Neural crest cell (in vitro differentiated cells): ENCODE data around the gene GABPB1. TPM values are rescaled to one million over a fixed set of nuclear protein-coding genes. Genes with fewer than 3 reads are reported as not detected.
"Not testable (repeated sequence)": the region's sequence is repeated elsewhere in the genome, so short reads cannot be mapped to it uniquely, and the experiment has no call there.

ENCODE experiments used
- DNase-seq: peaks from one replicate; pipeline ENCODE4 v3.0.0; 2021; ENCODE audit warnings: low read depth, mixed read lengths, low spot score
- H3K27ac Mint-ChIP-seq: one replicate; pipeline ENCODE4 v1.8.0; 2021; ENCODE audit warnings: mild to moderate bottlenecking, mixed read lengths; ENCODE audit not compliant: unreplicated experiment
- H3K27me3 Mint-ChIP-seq: 2 replicates; pipeline ENCODE4 v1.8.0; 2021; ENCODE audit warnings: low read depth, mild to moderate bottlenecking, mixed read lengths
- H3K36me3 Mint-ChIP-seq: 2 replicates; pipeline ENCODE4 v1.8.0; 2021; ENCODE audit warnings: low read depth, mild to moderate bottlenecking, mixed read lengths
- H3K4me1 Mint-ChIP-seq: 2 replicates; pipeline ENCODE4 v1.8.0; 2021; ENCODE audit warnings: mixed read lengths
- H3K4me3 Mint-ChIP-seq: one replicate; pipeline ENCODE4 v1.8.0; 2021; ENCODE audit warnings: mild to moderate bottlenecking, mixed read lengths
- H3K9me3 Mint-ChIP-seq: 2 replicates; pipeline ENCODE4 v1.8.0; 2021; ENCODE audit warnings: mixed read lengths
- long read RNA-seq: library from polyadenylated mRNA; unstranded; transcript quantifications from one replicate; pipeline ENCODE4 v2.0.0, GENCODE V29; 2020
- total RNA-seq: library from RNA; stranded (reverse); gene quantifications from 2 replicates; pipeline ENCODE4 v1.2.1, GENCODE V29; 2021
- TF ChIP-seq, protein P1 (sequence below): fragments of 200-600 bp; sonication (generic); conservative IDR thresholded peaks from 2 replicates; pipeline ENCODE4 v1.5.0; 2021; ENCODE audit warnings: antibody characterized with exemption, mild to moderate bottlenecking

The GABPB1 gene
- 35.0 and 37.8 TPM in 2 replicates for total RNA-seq
- long read RNA-seq, full-length matches to known transcripts = 117 of 148 reads
- long read RNA-seq, partial matches to known transcripts = 6 of 148 reads
- long read RNA-seq, other reads (novel, unspliced or antisense) = 25 of 148 reads

- Mint-ChIP-seq H3K27me3 (peaks cover 2% of the 10 kb centered on the region), H3K27ac (peak within 1 kb of the TSS; percentile 100), H3K36me3 (peaks cover 27% of the 10 kb centered on the region), H3K4me3 (peak within 1 kb of the TSS; percentile 96), H3K4me1 (peaks cover 62% of the 10 kb centered on the region), H3K9me3 (no peaks in the 10 kb centered on the region)
- TF ChIP-seq, protein P1, sequence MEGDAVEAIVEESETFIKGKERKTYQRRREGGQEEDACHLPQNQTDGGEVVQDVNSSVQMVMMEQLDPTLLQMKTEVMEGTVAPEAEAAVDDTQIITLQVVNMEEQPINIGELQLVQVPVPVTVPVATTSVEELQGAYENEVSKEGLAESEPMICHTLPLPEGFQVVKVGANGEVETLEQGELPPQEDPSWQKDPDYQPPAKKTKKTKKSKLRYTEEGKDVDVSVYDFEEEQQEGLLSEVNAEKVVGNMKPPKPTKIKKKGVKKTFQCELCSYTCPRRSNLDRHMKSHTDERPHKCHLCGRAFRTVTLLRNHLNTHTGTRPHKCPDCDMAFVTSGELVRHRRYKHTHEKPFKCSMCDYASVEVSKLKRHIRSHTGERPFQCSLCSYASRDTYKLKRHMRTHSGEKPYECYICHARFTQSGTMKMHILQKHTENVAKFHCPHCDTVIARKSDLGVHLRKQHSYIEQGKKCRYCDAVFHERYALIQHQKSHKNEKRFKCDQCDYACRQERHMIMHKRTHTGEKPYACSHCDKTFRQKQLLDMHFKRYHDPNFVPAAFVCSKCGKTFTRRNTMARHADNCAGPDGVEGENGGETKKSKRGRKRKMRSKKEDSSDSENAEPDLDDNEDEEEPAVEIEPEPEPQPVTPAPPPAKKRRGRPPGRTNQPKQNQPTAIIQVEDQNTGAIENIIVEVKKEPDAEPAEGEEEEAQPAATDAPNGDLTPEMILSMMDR = no peak
- DNase-seq = peak; percentile 77
These were observed at the start of gene GABPB1 for GRCh38 chr15:50354838-50355618. Gene GABPB1, minus strand, starts transcription at chr15:50355198. Its CDS starts 45,400 bp downstream, at chr15:50309798.

- H3K27ac Mint-ChIP-seq = peak overlapping the region; percentile 62
- not testable (repeated sequence) for H3K27me3 Mint-ChIP-seq, H3K4me3 Mint-ChIP-seq, H3K9me3 Mint-ChIP-seq, DNase-seq, H3K36me3 Mint-ChIP-seq, H3K4me1 Mint-ChIP-seq
These were observed 36.6 kb upstream of the GABPB1 start for GRCh38 chr15:50391561-50391960.

- Mint-ChIP-seq H3K4me3 (no peak overlapping the region), H3K9me3 (no peaks in the 10 kb centered on the region), H3K27ac (no peak overlapping the region), H3K4me1 (no peaks in the 10 kb centered on the region), H3K36me3 (no peaks in the 10 kb centered on the region), H3K27me3 (no peaks in the 10 kb centered on the region)
- TF ChIP-seq, protein P1 = no peak
- DNase-seq = no peak
These were observed 35.7 kb upstream of the GABPB1 start for GRCh38 chr15:50390554-50391264.

DNA sequence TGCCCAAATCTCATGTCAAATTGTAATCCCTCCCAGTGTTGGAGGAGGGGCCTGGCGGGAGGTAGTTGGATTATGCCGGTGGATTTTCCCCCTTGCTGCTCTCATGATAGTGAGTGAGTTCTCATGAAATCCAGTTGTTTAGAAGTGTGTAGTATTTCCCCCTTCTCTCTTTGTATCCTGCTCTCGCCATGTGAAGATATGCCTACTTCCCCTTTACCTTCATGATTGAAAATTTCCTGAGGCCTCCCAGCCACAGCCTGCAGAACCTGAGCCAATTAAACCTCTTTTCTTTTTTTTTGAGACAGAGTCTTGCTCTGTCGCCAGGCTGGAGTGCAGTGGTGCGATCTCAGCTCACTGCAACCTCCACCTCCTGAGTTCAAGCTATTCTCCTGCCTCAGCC lies 27.4 kb upstream of the GABPB1 start:
- not testable (repeated sequence) for H3K9me3 Mint-ChIP-seq, DNase-seq, H3K4me3 Mint-ChIP-seq, H3K4me1 Mint-ChIP-seq, H3K27me3 Mint-ChIP-seq, H3K27ac Mint-ChIP-seq, H3K36me3 Mint-ChIP-seq

DNA sequence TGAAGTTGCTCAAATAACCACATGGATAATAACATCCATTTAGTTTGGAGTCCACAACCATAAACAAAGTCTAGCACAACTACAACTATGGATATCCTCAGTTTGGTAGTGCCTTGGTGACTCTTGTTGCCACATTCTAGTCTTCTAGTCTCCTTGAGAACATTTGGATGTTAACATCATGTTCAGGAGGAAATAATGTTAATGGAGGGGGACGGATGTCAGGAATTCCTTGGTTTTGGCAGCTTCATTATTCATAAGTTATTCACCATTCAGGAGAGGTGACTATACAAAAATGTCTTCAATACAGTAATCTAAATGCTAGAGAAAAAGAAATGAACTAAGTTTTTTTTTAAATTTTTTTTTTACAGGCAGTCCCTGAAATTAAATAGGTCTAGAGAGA lies 26.4 kb upstream of the GABPB1 start:
- H3K4me3 Mint-ChIP-seq = no peak overlapping the region
- H3K36me3 Mint-ChIP-seq = no peaks in the 10 kb centered on the region
- no peaks in the 10 kb centered on the region for H3K4me1 Mint-ChIP-seq
- DNase-seq = no peak
- no peaks in the 10 kb centered on the region for H3K9me3 Mint-ChIP-seq
- TF ChIP-seq, protein P1 = no peak
- no peaks in the 10 kb centered on the region for H3K27me3 Mint-ChIP-seq
- no peak overlapping the region for H3K27ac Mint-ChIP-seq

- H3K36me3 Mint-ChIP-seq = no peaks in the 10 kb centered on the region
These were observed 25.1 kb upstream of the GABPB1 start for GRCh38 chr15:50380089-50380488.

DNA sequence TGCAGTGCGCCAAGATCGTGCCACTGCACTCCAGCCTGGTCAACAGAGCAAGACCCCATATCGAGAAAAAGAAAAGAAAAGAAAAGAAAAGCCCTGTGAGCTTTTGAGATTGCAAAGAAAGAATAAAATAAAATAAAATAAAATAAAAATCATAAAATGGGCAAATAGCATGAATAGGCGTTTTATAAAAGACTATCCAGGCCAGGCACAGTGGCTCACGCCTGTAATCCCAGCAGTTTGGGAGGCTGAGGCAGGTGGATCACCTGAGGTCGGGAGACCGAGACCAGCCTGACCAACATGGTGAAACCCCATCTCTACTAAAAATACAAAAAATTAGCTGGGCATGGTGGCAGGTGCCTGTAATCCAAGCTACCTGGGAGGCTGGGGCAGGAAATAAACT lies 24.4 kb upstream of the GABPB1 start:
- not testable (repeated sequence) for H3K9me3 Mint-ChIP-seq, H3K27me3 Mint-ChIP-seq, H3K4me1 Mint-ChIP-seq, H3K27ac Mint-ChIP-seq, H3K4me3 Mint-ChIP-seq, DNase-seq, H3K36me3 Mint-ChIP-seq

More at GRCh38 chr15:50380089-50380488, 25.1 kb upstream of the GABPB1 start:
- H3K9me3 Mint-ChIP-seq = no peaks in the 10 kb centered on the region
- no peaks in the 10 kb centered on the region for H3K27me3 Mint-ChIP-seq
- no peak overlapping the region for H3K27ac Mint-ChIP-seq
- TF ChIP-seq, protein P1 = no peak
- no peak overlapping the region for H3K4me3 Mint-ChIP-seq
- no peak for DNase-seq
- H3K4me1 Mint-ChIP-seq = no peaks in the 10 kb centered on the region
